BLaER1 treated with 17β-estradiol and CSF1 and Interleukin-3, amounts not matched to agents 10 nM and 100 nM (cell line): Measurements from ENCODE around the gene FMR1.

Experiments
- H3K27ac ChIP-seq, 11 experiments: shearing (Covaris generic); formaldehyde crosslinking; 2 replicates each; pipeline ENCODE4 v1.8.1; 2022
- H3K27me3 ChIP-seq, 11 experiments: shearing (Covaris generic); formaldehyde crosslinking; 2 replicates each; pipeline ENCODE4 v1.8.1; 2022
- H3K36me3 ChIP-seq, 11 experiments: shearing (Covaris generic); formaldehyde crosslinking; 2 replicates each; pipeline ENCODE4 v1.8.1; 2022
- H3K4me1 ChIP-seq, 10 experiments: shearing (Covaris generic); formaldehyde crosslinking; 2 replicates each; pipeline ENCODE4 v1.8.1; 2022
- H3K4me2 ChIP-seq, 11 experiments: shearing (Covaris generic); formaldehyde crosslinking; 2 replicates each; pipeline ENCODE4 v1.8.1; 2022
- H3K4me3 ChIP-seq, 10 experiments: shearing (Covaris generic); formaldehyde crosslinking; 2 replicates each; pipeline ENCODE4 v1.8.1; 2022
- H3K9ac ChIP-seq, 11 experiments: shearing (Covaris generic); formaldehyde crosslinking; 2 replicates each; pipeline ENCODE4 v1.8.1; 2022
- H3K9me3 ChIP-seq, 11 experiments: shearing (Covaris generic); formaldehyde crosslinking; replicated peaks in 1 of 11; 2 replicates each; pipeline ENCODE4 v1.8.1; 2022
- H4K20me1 ChIP-seq, 11 experiments: shearing (Covaris generic); formaldehyde crosslinking; 2 replicates each; pipeline ENCODE4 v1.8.1; 2022
- Cebpa-rat ChIP-seq, 11 experiments: shearing (Covaris generic); IDR thresholded peaks; 2 replicates each; pipeline ENCODE4 v1.8.1; 2022

Gene FMR1

GRCh38 chrX:147911192-147912022, at the start of gene FMR1:
Gene FMR1, plus strand, starts transcription at chrX:147911919. Its CDS starts 261 bp downstream, at chrX:147912180.
- Histone ChIP-seq H3K9me3 (peaks cover 0 to 7% (median 0%) of the 10 kb centered on the region in 11 experiments; a peak in 2 of 22 replicates), H3K27ac (peak within 1 kb of the TSS; percentile 71 to 93 (median 89)), H3K4me2 (peak within 1 kb of the TSS; percentile 58 to 83 (median 71)), H3K9ac (peak within 1 kb of the TSS; percentile 84 to 95 (median 91)), H3K4me1 (peaks cover 8 to 30% (median 14%) of the 10 kb centered on the region in 10 experiments; a peak in 18 of 20 replicates), H4K20me1 (peaks cover 10 to 37% (median 33%) of the 10 kb centered on the region in 11 experiments; a peak in 19 of 22 replicates), H3K36me3 (no peaks in the 10 kb centered on the region), H3K27me3 (peaks cover 23 to 85% (median 68%) of the 10 kb centered on the region in 11 experiments), H3K4me3 (peak within 1 kb of the TSS; percentile 63 to 83 (median 80))
- TF ChIP-seq Cebpa-rat (IDR thresholded peaks at IDR 0.05), result no peak

GRCh38 chrX:147875866-147876596, 35.7 kb upstream of the FMR1 start:
- Histone ChIP-seq H3K4me2 (peak overlapping the region in 1 of 11 experiments; percentile 37; a peak in 1 of 22 replicates), H3K9ac (no peak overlapping the region), H3K4me1 (no peaks in the 10 kb centered on the region), H3K36me3 (no peaks in the 10 kb centered on the region), H3K27me3 (peaks cover 23 to 81% (median 66%) of the 10 kb centered on the region in 11 experiments), H3K27ac (no peak overlapping the region), H3K9me3 (peaks cover 25 to 39% (median 29%) of the 10 kb centered on the region in 11 experiments), H4K20me1 (no peaks in the 10 kb centered on the region), H3K4me3 (no peak overlapping the region)
- TF ChIP-seq Cebpa-rat (IDR thresholded peaks at IDR 0.05), result no peak

GRCh38 chrX:147876849-147877646, 34.7 kb upstream of the FMR1 start:
- Histone ChIP-seq H3K36me3 (no peaks in the 10 kb centered on the region), H4K20me1 (no peaks in the 10 kb centered on the region)

GRCh38 chrX:147877726-147878125, 34.0 kb upstream of the FMR1 start:
- Histone ChIP-seq H3K27me3 (peaks cover 23 to 88% (median 65%) of the 10 kb centered on the region in 11 experiments), H3K27ac (no peak overlapping the region), H3K4me1 (no peaks in the 10 kb centered on the region), H3K36me3 (no peaks in the 10 kb centered on the region), H3K9me3 (peaks cover 8 to 22% (median 12%) of the 10 kb centered on the region in 11 experiments; a peak in 21 of 22 replicates), H3K9ac (no peak overlapping the region), H3K4me2 (no peak overlapping the region), H3K4me3 (no peak overlapping the region), H4K20me1 (no peaks in the 10 kb centered on the region)
- no peak for TF ChIP-seq Cebpa-rat (IDR thresholded peaks at IDR 0.05)

More at GRCh38 chrX:147876849-147877646, 34.7 kb upstream of the FMR1 start:
- Histone ChIP-seq H3K4me3 (no peak overlapping the region), H3K4me2 (no peak overlapping the region), H3K9ac (no peak overlapping the region), H3K9me3 (peaks cover 15 to 29% (median 19%) of the 10 kb centered on the region in 11 experiments), H3K27ac (no peak overlapping the region), H3K4me1 (no peaks in the 10 kb centered on the region), H3K27me3 (peaks cover 23 to 87% (median 68%) of the 10 kb centered on the region in 11 experiments)
- TF ChIP-seq Cebpa-rat (IDR thresholded peaks at IDR 0.05), result no peak

- Histone ChIP-seq H3K4me1 (no peaks in the 10 kb centered on the region), H4K20me1 (no peaks in the 10 kb centered on the region), H3K27me3 (peaks cover 10 to 46% (median 38%) of the 10 kb centered on the region in 11 experiments; a peak in 21 of 22 replicates), H3K9ac (no peak overlapping the region), H3K36me3 (no peaks in the 10 kb centered on the region), H3K4me3 (no peak overlapping the region), H3K9me3 (peaks cover 20 to 38% (median 30%) of the 10 kb centered on the region in 11 experiments), H3K27ac (no peak overlapping the region), H3K4me2 (no peak overlapping the region)
- no peak for TF ChIP-seq Cebpa-rat (IDR thresholded peaks at IDR 0.05)
These were observed 26.8 kb upstream of the FMR1 start for GRCh38 chrX:147884958-147885357.

- Histone ChIP-seq H3K36me3 (no peaks in the 10 kb centered on the region), H3K4me1 (no peaks in the 10 kb centered on the region), H3K9me3 (peaks cover 16 to 34% (median 26%) of the 10 kb centered on the region in 11 experiments; a peak in 21 of 22 replicates), H3K27me3 (peaks cover 34 to 59% (median 50%) of the 10 kb centered on the region in 11 experiments), H3K4me3 (no peak overlapping the region), H3K4me2 (no peak overlapping the region), H4K20me1 (no peaks in the 10 kb centered on the region), H3K9ac (no peak overlapping the region), H3K27ac (no peak overlapping the region)
- no peak for TF ChIP-seq Cebpa-rat (IDR thresholded peaks at IDR 0.05)
These were observed 21.0 kb upstream of the FMR1 start for GRCh38 chrX:147890756-147891155.

GRCh38 chrX:147891896-147892295, 19.8 kb upstream of the FMR1 start:
- Histone ChIP-seq H3K27ac (no peak overlapping the region), H3K36me3 (no peaks in the 10 kb centered on the region), H3K9me3 (peaks cover 24 to 34% (median 28%) of the 10 kb centered on the region in 11 experiments), H3K9ac (no peak overlapping the region), H3K4me3 (no peak overlapping the region), H3K4me1 (no peaks in the 10 kb centered on the region), H4K20me1 (no peaks in the 10 kb centered on the region), H3K27me3 (peaks cover 34 to 62% (median 47%) of the 10 kb centered on the region in 11 experiments), H3K4me2 (no peak overlapping the region)
- no peak for TF ChIP-seq Cebpa-rat (IDR thresholded peaks at IDR 0.05)

- H3K36me3 ChIP-seq, result no peaks in the 10 kb centered on the region
- no peak overlapping the region for H3K27ac ChIP-seq
- peaks cover 23 to 31% (median 27%) of the 10 kb centered on the region in 11 experiments for H3K9me3 ChIP-seq
- H3K4me2 ChIP-seq, result no peak overlapping the region
- H3K4me3 ChIP-seq, result no peak overlapping the region
- H3K9ac ChIP-seq, result no peak overlapping the region
- no peaks in the 10 kb centered on the region for H4K20me1 ChIP-seq
- TF ChIP-seq Cebpa-rat (IDR thresholded peaks at IDR 0.05), result no peak
- H3K4me1 ChIP-seq, result no peaks in the 10 kb centered on the region
- H3K27me3 ChIP-seq, result peaks cover 29 to 62% (median 44%) of the 10 kb centered on the region in 11 experiments
These were observed 18.0 kb upstream of the FMR1 start for GRCh38 chrX:147893741-147894140.
